Mesothelial cell of epicardium (in vitro differentiated cells): ENCODE measurements around the gene SLC28A1. TPM values are rescaled to one million over a fixed set of nuclear protein-coding genes. Genes with fewer than 3 reads are reported as not detected.

ENCODE experiments used
- DNase-seq, 2 experiments: peaks; one replicate each; pipeline ENCODE4 v3.0.0; 2021; ENCODE audit warnings: low spot score in 2 of 2; ENCODE audit not compliant: unreplicated experiment in 2 of 2
- H3K27ac Mint-ChIP-seq: 2 replicates; pipeline ENCODE4 v1.8.0; 2021; ENCODE audit warnings: mixed read lengths
- H3K27me3 Mint-ChIP-seq: 2 replicates; pipeline ENCODE4 v1.8.0; 2021; ENCODE audit warnings: low read depth, mixed read lengths
- H3K36me3 Mint-ChIP-seq: 2 replicates; pipeline ENCODE4 v1.8.0; 2021; ENCODE audit warnings: mixed read lengths
- H3K4me1 Mint-ChIP-seq: 2 replicates; pipeline ENCODE4 v1.8.0; 2021; ENCODE audit warnings: mixed read lengths
- H3K4me3 Mint-ChIP-seq: 2 replicates; pipeline ENCODE4 v1.8.0; 2021; ENCODE audit warnings: mild to moderate bottlenecking, moderate library complexity, mixed read lengths
- H3K9me3 Mint-ChIP-seq: 2 replicates; pipeline ENCODE4 v1.8.0; 2021; ENCODE audit warnings: mixed read lengths
- total RNA-seq: library from RNA; stranded (reverse); gene quantifications from 3 replicates; pipeline ENCODE4 v1.2.1, GENCODE V29; 2021
- TF ChIP-seq, protein P1 (sequence below): fragments of 200-600 bp; sonication (generic); IDR thresholded peaks from one replicate; pipeline ENCODE4 v1.5.0; 2021; ENCODE audit warnings: antibody characterized with exemption; ENCODE audit not compliant: unreplicated experiment

SLC28A1 gene, protein sequence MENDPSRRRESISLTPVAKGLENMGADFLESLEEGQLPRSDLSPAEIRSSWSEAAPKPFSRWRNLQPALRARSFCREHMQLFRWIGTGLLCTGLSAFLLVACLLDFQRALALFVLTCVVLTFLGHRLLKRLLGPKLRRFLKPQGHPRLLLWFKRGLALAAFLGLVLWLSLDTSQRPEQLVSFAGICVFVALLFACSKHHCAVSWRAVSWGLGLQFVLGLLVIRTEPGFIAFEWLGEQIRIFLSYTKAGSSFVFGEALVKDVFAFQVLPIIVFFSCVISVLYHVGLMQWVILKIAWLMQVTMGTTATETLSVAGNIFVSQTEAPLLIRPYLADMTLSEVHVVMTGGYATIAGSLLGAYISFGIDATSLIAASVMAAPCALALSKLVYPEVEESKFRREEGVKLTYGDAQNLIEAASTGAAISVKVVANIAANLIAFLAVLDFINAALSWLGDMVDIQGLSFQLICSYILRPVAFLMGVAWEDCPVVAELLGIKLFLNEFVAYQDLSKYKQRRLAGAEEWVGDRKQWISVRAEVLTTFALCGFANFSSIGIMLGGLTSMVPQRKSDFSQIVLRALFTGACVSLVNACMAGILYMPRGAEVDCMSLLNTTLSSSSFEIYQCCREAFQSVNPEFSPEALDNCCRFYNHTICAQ
- 0.16 to 0.24 TPM (median 0.20 TPM) in 3 replicates for total RNA-seq

- no peaks in the 10 kb centered on the region for H3K27me3 Mint-ChIP-seq
- DNase-seq = no peak
- no peaks in the 10 kb centered on the region for H3K4me1 Mint-ChIP-seq
- H3K36me3 Mint-ChIP-seq = no peaks in the 10 kb centered on the region
- TF ChIP-seq, protein P1, sequence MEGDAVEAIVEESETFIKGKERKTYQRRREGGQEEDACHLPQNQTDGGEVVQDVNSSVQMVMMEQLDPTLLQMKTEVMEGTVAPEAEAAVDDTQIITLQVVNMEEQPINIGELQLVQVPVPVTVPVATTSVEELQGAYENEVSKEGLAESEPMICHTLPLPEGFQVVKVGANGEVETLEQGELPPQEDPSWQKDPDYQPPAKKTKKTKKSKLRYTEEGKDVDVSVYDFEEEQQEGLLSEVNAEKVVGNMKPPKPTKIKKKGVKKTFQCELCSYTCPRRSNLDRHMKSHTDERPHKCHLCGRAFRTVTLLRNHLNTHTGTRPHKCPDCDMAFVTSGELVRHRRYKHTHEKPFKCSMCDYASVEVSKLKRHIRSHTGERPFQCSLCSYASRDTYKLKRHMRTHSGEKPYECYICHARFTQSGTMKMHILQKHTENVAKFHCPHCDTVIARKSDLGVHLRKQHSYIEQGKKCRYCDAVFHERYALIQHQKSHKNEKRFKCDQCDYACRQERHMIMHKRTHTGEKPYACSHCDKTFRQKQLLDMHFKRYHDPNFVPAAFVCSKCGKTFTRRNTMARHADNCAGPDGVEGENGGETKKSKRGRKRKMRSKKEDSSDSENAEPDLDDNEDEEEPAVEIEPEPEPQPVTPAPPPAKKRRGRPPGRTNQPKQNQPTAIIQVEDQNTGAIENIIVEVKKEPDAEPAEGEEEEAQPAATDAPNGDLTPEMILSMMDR = no peak
- H3K27ac Mint-ChIP-seq = no peak within 1 kb of the TSS
- no peak within 1 kb of the TSS for H3K4me3 Mint-ChIP-seq
- H3K9me3 Mint-ChIP-seq = no peaks in the 10 kb centered on the region
Measured at GRCh38 chr15:84883916-84884781, at the start of gene SLC28A1. SLC28A1 (plus strand) TSS chr15:84884662; CDS start chr15:84887761, 3,099 bp downstream.

- H3K4me1 Mint-ChIP-seq = peaks cover 26% of the 10 kb centered on the region
- H3K27ac Mint-ChIP-seq = no peak overlapping the region
- H3K36me3 Mint-ChIP-seq = peaks cover 6% of the 10 kb centered on the region
- TF ChIP-seq, protein P1 = no peak
- no peak for DNase-seq
- no peak overlapping the region for H3K4me3 Mint-ChIP-seq
- H3K9me3 Mint-ChIP-seq = no peaks in the 10 kb centered on the region
- no peaks in the 10 kb centered on the region for H3K27me3 Mint-ChIP-seq
Measured at GRCh38 chr15:84834969-84835368, 49.5 kb upstream of the SLC28A1 start.

- Mint-ChIP-seq H3K9me3 (no peaks in the 10 kb centered on the region), H3K27ac (no peak overlapping the region), H3K27me3 (no peaks in the 10 kb centered on the region), H3K36me3 (no peaks in the 10 kb centered on the region), H3K4me3 (no peak overlapping the region), H3K4me1 (peaks cover 25% of the 10 kb centered on the region)
- TF ChIP-seq, protein P1 = no peak
- DNase-seq = no peak
Measured at GRCh38 chr15:84835661-84836337, 48.7 kb upstream of the SLC28A1 start.

GRCh38 chr15:84836844-84837243 lies 47.6 kb upstream of the SLC28A1 start:
- TF ChIP-seq, protein P1 = no peak
- Mint-ChIP-seq H3K27ac (no peak overlapping the region), H3K9me3 (no peaks in the 10 kb centered on the region), H3K4me1 (peaks cover 16% of the 10 kb centered on the region), H3K27me3 (no peaks in the 10 kb centered on the region), H3K36me3 (no peaks in the 10 kb centered on the region), H3K4me3 (no peak overlapping the region)
- DNase-seq = no peak

- peaks cover 3% of the 10 kb centered on the region for H3K36me3 Mint-ChIP-seq
- H3K27me3 Mint-ChIP-seq = no peaks in the 10 kb centered on the region
- H3K27ac Mint-ChIP-seq = no peak overlapping the region
- TF ChIP-seq, protein P1 = no peak
- H3K9me3 Mint-ChIP-seq = no peaks in the 10 kb centered on the region
- no peak overlapping the region for H3K4me3 Mint-ChIP-seq
- no peak for DNase-seq
- H3K4me1 Mint-ChIP-seq = no peaks in the 10 kb centered on the region
Measured at GRCh38 chr15:84839714-84840113, 44.7 kb upstream of the SLC28A1 start.
